Immature natural killer cell (primary cell): Measurements from ENCODE around the gene KRT71. TPM values are rescaled to one million over a fixed set of nuclear protein-coding genes. Genes with fewer than 3 reads are reported as not detected.

Experiments
- DNase-seq, 3 donors: peaks; one replicate each; pipeline ENCODE4 v3.0.0; 2022; ENCODE audit warnings: mixed read lengths in 1 of 3
- H3K27ac Mint-ChIP-seq, 6 donors: one replicate each; pipeline ENCODE4 v1.8.0; 2020; ENCODE audit warnings: mixed read lengths in 6 of 6, mild to moderate bottlenecking in 5 of 6, inconsistent platforms in 4 of 6, moderate library complexity in 3 of 6
- H3K27me3 Mint-ChIP-seq, 3 donors: one replicate each; pipeline ENCODE4 v1.8.0; 2020 to 2021; ENCODE audit warnings: low read depth in 3 of 3, mild to moderate bottlenecking in 3 of 3, mixed read lengths in 3 of 3, moderate library complexity in 3 of 3, inconsistent platforms in 1 of 3
- H3K36me3 Mint-ChIP-seq, 3 donors: one replicate each; pipeline ENCODE4 v1.8.0; 2020; ENCODE audit warnings: mixed read lengths in 3 of 3, inconsistent platforms in 2 of 3, mild to moderate bottlenecking in 2 of 3
- H3K4me1 Mint-ChIP-seq, 2 donors: one replicate each; pipeline ENCODE4 v1.8.0; 2020; ENCODE audit warnings: inconsistent platforms in 2 of 2, mild to moderate bottlenecking in 2 of 2, mixed read lengths in 2 of 2, moderate library complexity in 1 of 2
- H3K4me3 Mint-ChIP-seq, 5 donors: one replicate each; pipeline ENCODE4 v1.8.0; 2020; ENCODE audit warnings: mild to moderate bottlenecking in 5 of 5, mixed read lengths in 5 of 5, inconsistent platforms in 3 of 5, moderate library complexity in 3 of 5
- H3K9me3 Mint-ChIP-seq, 6 donors: one replicate each; pipeline ENCODE4 v1.8.0; 2020; ENCODE audit warnings: mild to moderate bottlenecking in 6 of 6, mixed read lengths in 6 of 6, inconsistent platforms in 4 of 6, moderate library complexity in 3 of 6
- polyA plus RNA-seq, 3 donors: library from polyadenylated mRNA; unstranded; fragments of 300-500 nt; fragmentation: Illumina TruSeq; gene quantifications; one replicate each; pipeline ENCODE4 v1.2.3, GENCODE V29; 2021

The KRT71 gene
- polyA plus RNA-seq, 3 donors from 2014 or later, result not detected

DNA sequence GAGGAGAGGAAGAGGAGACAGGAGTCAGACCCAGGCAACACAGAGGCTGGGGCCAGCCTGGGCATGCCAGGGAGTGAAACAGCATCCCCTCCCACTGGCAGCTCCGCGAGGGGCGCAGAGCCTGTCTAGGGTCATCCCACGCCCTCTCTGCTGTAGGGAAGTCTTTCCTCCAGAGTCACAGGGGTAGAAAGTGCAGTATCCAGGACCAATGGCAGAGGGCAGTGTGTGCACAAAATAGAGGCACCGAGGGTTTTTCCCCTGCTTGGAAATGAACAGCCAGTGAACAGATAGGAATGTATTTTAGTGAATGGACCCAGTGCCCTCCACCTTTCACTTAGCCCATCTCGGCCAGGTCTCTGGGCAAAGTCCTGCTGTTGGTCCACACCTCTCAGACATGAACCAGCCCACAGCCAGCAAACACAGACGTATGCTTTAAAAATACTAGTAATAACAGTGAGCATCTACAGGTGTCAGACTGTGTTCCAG, 30.1 kb upstream of the KRT71 start:
- H3K27ac Mint-ChIP-seq, result peak overlapping the region in 5 of 6 donors; percentile 21 to 98 (median 90)
- no peaks in the 10 kb centered on the region for H3K9me3 Mint-ChIP-seq
- peak overlapping the region in 1 of 5 donors; percentile 25 for H3K4me3 Mint-ChIP-seq
- peak; percentile 69 to 76 (median 75) for DNase-seq
- peaks cover 37 to 54% of the 10 kb centered on the region in 2 donors for H3K4me1 Mint-ChIP-seq
- peaks cover 0 to 10% (median 3%) of the 10 kb centered on the region in 3 donors for H3K27me3 Mint-ChIP-seq
- peaks cover 0 to 7% (median 4%) of the 10 kb centered on the region in 3 donors for H3K36me3 Mint-ChIP-seq

DNA sequence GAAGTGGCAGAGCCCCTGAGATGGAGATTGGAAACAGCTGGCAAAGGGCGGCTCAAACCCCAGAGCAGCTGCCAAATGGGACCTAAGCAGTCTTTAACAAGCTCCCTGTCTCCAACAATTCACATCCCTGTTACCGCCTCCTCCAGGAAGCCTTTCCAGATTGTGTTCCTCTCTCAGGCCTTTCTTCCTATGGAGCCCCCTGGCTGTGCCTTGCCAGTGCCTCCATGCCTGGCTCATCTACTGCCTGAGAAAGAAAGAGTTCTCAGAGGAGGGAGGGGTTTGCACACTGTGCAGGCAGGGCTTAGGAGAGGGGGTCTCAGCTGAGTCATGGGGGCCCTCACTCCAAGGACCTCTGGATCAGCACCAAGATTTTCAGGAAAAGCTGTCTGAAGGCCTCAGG, 29.5 kb upstream of the KRT71 start:
- H3K36me3 Mint-ChIP-seq, result peaks cover 0 to 7% (median 4%) of the 10 kb centered on the region in 3 donors
- peak overlapping the region in 3 of 6 donors; percentile 85 to 98 (median 91) for H3K27ac Mint-ChIP-seq
- H3K4me3 Mint-ChIP-seq, result no peak overlapping the region
- DNase-seq, result no peak
- peaks cover 0 to 11% (median 3%) of the 10 kb centered on the region in 3 donors for H3K27me3 Mint-ChIP-seq
- peaks cover 37 to 53% of the 10 kb centered on the region in 2 donors for H3K4me1 Mint-ChIP-seq
- H3K9me3 Mint-ChIP-seq, result no peaks in the 10 kb centered on the region

DNA sequence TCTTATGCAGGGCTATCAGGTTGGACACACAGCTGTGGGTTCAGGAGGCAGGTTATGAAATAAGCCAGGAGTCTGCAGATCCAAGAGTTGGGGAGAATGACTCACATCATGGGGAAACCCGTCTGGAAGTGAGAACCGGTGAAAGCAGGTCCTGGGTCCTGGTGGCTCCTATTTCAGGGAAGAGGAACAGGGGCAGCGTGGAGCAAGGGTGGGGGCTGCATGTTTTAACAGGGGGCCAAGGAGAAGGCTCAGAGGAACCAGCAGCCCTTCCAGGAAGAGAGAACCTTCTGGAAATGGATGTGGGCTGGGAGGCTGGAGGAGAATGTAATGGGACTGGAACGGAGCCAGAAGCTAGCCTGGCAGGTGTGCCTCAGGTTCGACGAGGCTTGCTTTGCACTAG, 28.5 kb upstream of the KRT71 start:
- Mint-ChIP-seq H3K36me3 (peaks cover 0 to 7% (median 4%) of the 10 kb centered on the region in 3 donors), H3K27ac (peak overlapping the region in 2 of 6 donors; percentile 29 to 63), H3K4me1 (peaks cover 29 to 49% of the 10 kb centered on the region in 2 donors), H3K27me3 (peaks cover 0 to 10% (median 3%) of the 10 kb centered on the region in 3 donors), H3K4me3 (no peak overlapping the region), H3K9me3 (no peaks in the 10 kb centered on the region)
- no peak for DNase-seq

DNA sequence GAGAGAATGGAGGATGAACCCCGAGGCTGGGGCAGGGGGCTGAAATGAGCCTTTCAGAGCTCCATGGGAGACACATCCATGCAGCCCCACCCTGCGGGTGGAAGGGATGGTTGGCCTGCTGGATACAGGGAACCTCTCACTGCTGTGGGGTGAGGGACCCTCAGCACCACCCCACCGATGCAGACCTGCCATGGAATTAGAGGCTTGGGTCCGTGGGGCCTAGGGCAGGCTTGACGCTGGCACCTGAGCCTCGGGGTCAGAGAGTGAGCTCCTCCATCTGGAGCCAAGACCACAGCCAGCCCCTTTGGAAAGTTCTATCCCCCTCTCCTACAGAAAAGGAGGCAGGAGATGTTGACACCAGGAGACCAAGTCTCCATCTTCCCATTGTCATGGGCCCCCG, 28.1 kb upstream of the KRT71 start:
- Mint-ChIP-seq H3K4me1 (peaks cover 29 to 49% of the 10 kb centered on the region in 2 donors), H3K9me3 (no peaks in the 10 kb centered on the region), H3K4me3 (no peak overlapping the region), H3K27ac (peak overlapping the region in 2 of 6 donors; percentile 29 to 68), H3K27me3 (peaks cover 0 to 10% (median 3%) of the 10 kb centered on the region in 3 donors), H3K36me3 (peaks cover 0 to 7% (median 4%) of the 10 kb centered on the region in 3 donors)
- no peak for DNase-seq

DNA sequence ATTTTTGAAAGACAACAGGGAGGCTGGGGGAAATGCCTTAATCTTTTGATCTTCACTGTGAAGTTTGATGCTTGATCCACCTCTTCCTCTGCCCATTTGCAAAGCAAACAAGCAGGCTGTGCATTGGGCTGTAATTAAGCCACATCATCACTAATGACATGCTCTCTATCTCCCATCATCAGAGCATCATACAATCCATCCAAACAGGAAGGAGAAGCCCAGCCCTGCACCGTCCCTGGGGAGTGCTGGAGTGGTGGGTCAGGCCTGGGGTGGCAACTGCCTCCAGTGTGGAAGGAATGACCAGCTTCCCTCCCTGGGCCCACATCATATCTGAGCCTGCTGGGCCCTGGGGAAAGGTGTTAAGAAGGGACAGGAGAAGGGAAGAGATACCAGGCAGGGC, 27.6 kb upstream of the KRT71 start:
- Mint-ChIP-seq H3K9me3 (no peaks in the 10 kb centered on the region), H3K4me3 (no peak overlapping the region), H3K27ac (peak overlapping the region in 4 of 6 donors; percentile 9 to 68 (median 60)), H3K4me1 (peaks cover 29 to 49% of the 10 kb centered on the region in 2 donors), H3K36me3 (peaks cover 0 to 7% (median 4%) of the 10 kb centered on the region in 3 donors), H3K27me3 (peaks cover 0 to 10% (median 3%) of the 10 kb centered on the region in 3 donors)
- no peak for DNase-seq

DNA sequence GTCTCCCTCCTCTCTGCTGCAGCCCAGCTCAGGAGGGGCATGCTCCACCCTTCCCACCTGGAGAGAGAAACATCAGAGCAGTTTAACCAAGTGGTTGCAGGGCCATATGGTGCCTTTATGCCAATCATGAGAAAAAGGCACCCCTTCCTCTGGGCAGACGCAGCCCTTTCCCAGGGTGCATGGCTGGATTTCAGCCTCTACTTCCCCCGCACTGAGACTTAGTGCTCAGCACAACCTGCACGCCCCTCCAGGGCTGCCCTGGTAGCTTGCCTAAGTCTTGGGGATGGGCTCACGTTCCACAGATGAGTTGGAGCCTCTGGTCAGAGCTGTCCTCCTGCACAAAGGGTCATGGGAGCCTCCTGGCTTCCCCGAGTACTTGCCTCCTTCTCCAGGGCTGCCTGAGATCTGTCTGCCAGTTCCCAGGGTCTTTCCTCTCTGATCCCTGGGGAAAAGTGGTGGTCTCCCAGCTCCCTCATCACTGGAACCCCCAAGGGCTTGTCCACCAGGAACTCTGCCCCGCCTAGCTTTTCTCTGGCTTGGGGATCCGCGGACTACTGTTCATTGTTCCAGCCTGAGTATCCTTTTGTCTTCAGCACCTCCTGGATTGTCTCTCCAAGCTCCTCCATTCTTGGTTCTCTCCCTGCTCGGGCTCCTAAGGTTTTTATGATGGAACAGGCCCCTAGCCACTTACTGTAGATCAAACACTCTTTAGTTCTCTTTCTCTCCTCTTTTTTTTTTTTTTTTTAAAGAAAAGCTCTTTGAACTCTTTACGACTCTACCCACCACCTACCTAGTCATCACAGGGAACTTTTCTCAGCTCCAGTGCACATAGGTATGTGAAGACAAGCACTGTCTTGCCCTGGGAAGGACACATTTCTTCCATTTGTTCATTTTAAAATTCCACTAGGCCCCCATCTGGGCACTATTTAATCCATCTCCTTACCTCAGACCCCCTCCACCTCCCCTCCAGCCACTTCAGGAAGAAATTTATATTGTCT, 26.8 kb upstream of the KRT71 start:
- Mint-ChIP-seq H3K27me3 (peaks cover 0 to 10% (median 3%) of the 10 kb centered on the region in 3 donors), H3K27ac (peak overlapping the region in 2 of 6 donors; percentile 16 to 62), H3K9me3 (no peaks in the 10 kb centered on the region), H3K4me3 (no peak overlapping the region), H3K36me3 (peaks cover 0 to 4% (median 2%) of the 10 kb centered on the region in 3 donors), H3K4me1 (peaks cover 29 to 49% of the 10 kb centered on the region in 2 donors)
- no peak for DNase-seq

DNA sequence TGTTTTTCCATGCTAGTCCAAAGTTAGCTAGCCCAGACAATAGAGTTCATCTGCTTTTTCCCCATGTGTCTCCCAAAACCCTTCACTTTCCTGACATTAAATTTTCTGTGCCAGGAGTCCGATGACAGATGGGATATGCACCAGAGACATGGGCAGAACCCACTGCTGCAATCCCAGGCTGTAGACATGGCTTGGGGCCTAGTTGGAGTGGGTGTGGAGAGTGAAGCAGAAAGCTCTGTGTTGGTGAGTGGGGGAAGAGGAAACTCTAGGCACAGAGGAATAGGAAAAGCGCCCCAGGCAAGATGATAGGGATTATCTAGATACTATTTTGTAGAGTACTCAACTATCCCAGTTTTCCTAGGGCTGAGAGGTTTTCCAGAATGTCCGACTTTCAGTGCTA, 25.5 kb upstream of the KRT71 start:
- H3K27ac Mint-ChIP-seq, result no peak overlapping the region
- peaks cover 0 to 11% (median 3%) of the 10 kb centered on the region in 3 donors for H3K27me3 Mint-ChIP-seq
- no peak for DNase-seq
- no peaks in the 10 kb centered on the region for H3K9me3 Mint-ChIP-seq
- no peak overlapping the region for H3K4me3 Mint-ChIP-seq
- peaks cover 0 to 4% (median 0%) of the 10 kb centered on the region in 3 donors for H3K36me3 Mint-ChIP-seq
- H3K4me1 Mint-ChIP-seq, result peaks cover 32 to 49% of the 10 kb centered on the region in 2 donors

DNA sequence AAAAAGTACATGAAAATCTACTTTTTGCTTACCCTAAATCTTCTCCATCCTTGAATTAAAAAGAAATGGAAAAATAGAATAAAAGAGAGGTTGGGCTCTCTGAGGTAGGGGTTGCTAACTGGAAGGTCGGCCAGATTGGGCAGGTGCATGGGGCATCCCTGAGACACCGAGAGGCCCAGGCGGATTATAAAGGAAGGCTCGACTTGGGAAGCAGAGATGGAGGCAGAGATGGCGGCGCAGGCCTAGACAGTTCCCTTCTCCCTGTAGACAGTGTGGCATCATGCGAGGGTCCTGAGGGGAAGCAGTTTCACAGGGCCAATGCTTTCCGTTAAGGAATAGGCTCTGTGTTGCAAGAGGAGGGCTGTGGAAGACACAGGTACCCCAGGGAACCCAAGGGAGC, 24.4 kb upstream of the KRT71 start:
- no peaks in the 10 kb centered on the region for H3K9me3 Mint-ChIP-seq
- no peak for DNase-seq
- H3K4me3 Mint-ChIP-seq, result no peak overlapping the region
- peaks cover 0 to 4% (median 0%) of the 10 kb centered on the region in 3 donors for H3K36me3 Mint-ChIP-seq
- H3K27ac Mint-ChIP-seq, result peak overlapping the region in 1 of 6 donors; percentile 46
- H3K4me1 Mint-ChIP-seq, result peaks cover 25 to 46% of the 10 kb centered on the region in 2 donors
- peaks cover 0 to 13% (median 9%) of the 10 kb centered on the region in 3 donors for H3K27me3 Mint-ChIP-seq

DNA sequence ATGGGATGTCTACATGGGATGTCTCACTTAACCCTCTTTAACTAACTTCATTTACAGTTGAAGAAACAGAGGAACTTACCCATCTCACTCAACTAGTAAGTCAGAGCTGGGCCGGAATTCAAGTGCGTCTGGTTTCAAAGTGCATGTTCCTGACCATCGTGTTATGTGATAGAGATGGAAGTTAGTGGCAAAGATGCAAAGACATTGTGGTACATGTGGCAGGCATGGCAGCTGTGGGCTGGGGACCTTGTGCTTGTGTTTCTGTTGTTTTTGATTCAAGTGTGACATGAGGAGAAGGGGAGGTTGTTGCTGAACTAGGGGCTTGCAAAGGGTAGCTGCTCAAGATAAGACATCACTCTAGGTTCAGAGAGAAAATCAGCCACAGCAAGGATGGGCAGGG, 23.0 kb upstream of the KRT71 start:
- no peaks in the 10 kb centered on the region for H3K9me3 Mint-ChIP-seq
- peak in 2 of 3 donors; percentile 57 to 62 for DNase-seq
- peaks cover 0 to 4% (median 0%) of the 10 kb centered on the region in 3 donors for H3K36me3 Mint-ChIP-seq
- peaks cover 32 to 52% of the 10 kb centered on the region in 2 donors for H3K4me1 Mint-ChIP-seq
- H3K4me3 Mint-ChIP-seq, result peak overlapping the region in 4 of 5 donors; percentile 3 to 52 (median 24)
- peaks cover 0 to 16% (median 13%) of the 10 kb centered on the region in 3 donors for H3K27me3 Mint-ChIP-seq
- H3K27ac Mint-ChIP-seq, result peak overlapping the region in 4 of 6 donors; percentile 19 to 78 (median 76)

DNA sequence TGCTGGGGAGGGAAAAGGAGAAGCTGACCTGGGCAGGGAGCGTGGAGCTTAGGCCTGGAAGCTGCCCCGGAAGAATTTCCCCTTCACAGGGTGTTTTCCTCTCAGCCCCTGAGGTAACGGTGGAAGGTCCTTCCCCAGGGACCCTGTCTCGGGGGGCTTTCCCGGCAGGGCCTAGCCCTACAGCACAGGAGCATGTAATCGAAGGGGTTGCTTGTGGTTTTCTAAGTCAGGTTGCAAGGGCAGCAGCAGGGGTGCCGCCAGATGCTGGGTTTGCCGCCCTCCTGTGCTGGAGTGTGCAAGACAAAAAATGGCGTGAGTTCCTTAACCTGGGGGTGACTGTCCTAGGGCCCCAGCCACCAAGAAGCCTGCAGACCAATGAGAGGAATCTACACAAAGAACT, 22.3 kb upstream of the KRT71 start:
- no peaks in the 10 kb centered on the region for H3K9me3 Mint-ChIP-seq
- H3K4me1 Mint-ChIP-seq, result peaks cover 33 to 54% of the 10 kb centered on the region in 2 donors
- peaks cover 0 to 17% (median 12%) of the 10 kb centered on the region in 3 donors for H3K27me3 Mint-ChIP-seq
- no peak for DNase-seq
- peak overlapping the region in 2 of 6 donors; percentile 75 to 76 for H3K27ac Mint-ChIP-seq
- peak overlapping the region in 3 of 5 donors; percentile 9 to 37 (median 16) for H3K4me3 Mint-ChIP-seq
- H3K36me3 Mint-ChIP-seq, result peaks cover 0 to 4% (median 0%) of the 10 kb centered on the region in 3 donors

DNA sequence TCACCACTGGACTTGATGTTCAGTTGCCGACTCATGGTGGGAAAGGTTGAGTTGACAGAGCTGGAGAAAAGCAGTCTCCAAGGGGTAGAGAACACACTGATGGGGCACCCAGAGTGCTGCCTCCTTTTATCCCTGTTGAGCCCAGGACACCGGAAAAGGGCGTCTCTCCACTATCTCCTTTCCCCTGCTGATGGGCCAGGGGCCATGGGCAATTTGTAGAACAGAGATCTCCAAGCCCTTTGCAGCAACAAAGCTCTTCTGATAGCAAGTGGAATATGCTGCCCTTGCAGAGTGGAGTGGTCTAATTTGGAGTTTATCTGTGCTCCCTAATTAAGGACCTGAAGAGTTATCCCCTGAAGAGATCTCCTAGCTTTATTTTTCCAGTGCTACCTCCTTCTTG, 20.8 kb upstream of the KRT71 start, which contains the start of gene KRT74:
TSS of gene KRT74 (minus strand) at position 101 of the 400 bp plus-strand sequence. CDS start at position 35, 66 bp downstream.
- Mint-ChIP-seq H3K36me3 (no peaks in the 10 kb centered on the region), H3K9me3 (no peaks in the 10 kb centered on the region), H3K27me3 (peaks cover 0 to 17% (median 10%) of the 10 kb centered on the region in 3 donors), H3K27ac (peak within 1 kb of the TSS in 4 of 6 donors; percentile 5 to 40 (median 14)), H3K4me1 (peaks cover 39 to 59% of the 10 kb centered on the region in 2 donors), H3K4me3 (no peak within 1 kb of the TSS)
- no peak for DNase-seq

DNA sequence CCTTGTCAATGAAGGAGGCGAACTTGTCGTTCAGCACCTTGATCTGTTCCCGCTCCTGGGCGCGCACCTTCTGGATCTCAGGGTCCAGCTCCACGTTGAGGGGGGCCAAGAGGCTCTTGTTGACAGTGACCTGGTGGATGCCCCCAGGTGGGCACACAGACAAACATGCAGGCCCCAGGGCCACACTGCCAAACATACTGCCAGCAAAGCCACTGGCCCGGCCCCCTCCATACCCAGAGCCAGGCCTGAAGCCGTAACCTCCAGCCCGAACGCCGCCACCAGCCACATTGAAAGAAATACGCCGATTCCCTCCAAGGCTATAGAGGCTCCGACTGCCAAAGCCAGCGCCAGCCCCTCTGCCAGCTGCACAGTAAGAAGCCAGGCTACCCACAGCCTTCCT, 20.4 kb upstream of the KRT71 start:
- no peak for DNase-seq
- Mint-ChIP-seq H3K27ac (no peak overlapping the region), H3K27me3 (peaks cover 0 to 17% (median 10%) of the 10 kb centered on the region in 3 donors)

DNA sequence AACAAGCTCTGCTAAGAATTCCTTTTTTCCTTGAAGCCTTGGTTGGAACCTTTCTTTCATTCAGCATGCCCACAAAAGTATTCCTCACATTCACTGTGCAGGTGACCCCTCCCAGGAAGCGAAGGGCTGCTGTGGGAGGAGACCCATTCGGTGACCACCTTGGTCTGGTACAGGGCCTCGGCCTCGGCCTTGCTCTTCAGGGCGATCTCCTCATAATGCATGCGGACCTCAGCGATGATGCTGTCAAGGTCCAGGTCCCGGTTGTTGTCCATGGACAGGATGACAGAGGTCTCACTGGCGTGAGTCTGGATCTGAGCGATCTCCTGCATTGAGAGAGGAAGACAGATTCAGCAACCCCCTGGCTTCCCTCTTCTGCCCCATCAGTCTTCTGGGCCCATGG, 17.6 kb upstream of the KRT71 start:
- no peak for DNase-seq
- Mint-ChIP-seq H3K27me3 (peaks cover 14 to 31% (median 27%) of the 10 kb centered on the region in 3 donors), H3K9me3 (no peaks in the 10 kb centered on the region), H3K4me1 (peaks cover 61 to 75% of the 10 kb centered on the region in 2 donors), H3K27ac (peak overlapping the region in 4 of 6 donors; percentile 66 to 89 (median 85)), H3K4me3 (peak overlapping the region in 1 of 5 donors; percentile 23), H3K36me3 (no peaks in the 10 kb centered on the region)

More for the DNA sequence above, 20.4 kb upstream of the KRT71 start:
- Mint-ChIP-seq H3K36me3 (no peaks in the 10 kb centered on the region), H3K4me1 (peaks cover 44 to 64% of the 10 kb centered on the region in 2 donors), H3K4me3 (no peak overlapping the region), H3K9me3 (no peaks in the 10 kb centered on the region)
